Retinal pigment epithelial cell (primary cell): ENCODE data around the gene TMEM39B.
"Not testable (repeated sequence)": the region's sequence is repeated elsewhere in the genome, so short reads cannot be mapped to it uniquely, and the experiment has no call there.

Experiments used
- DNase-seq: peaks from one replicate; pipeline ENCODE4 v3.0.0-alpha.2; 2010; ENCODE audit warnings: low read depth
- H3K4me3 ChIP-seq: 2 replicates; pipeline ENCODE4 v1.5.1; 2011; ENCODE audit warnings: mild to moderate bottlenecking, low read length, control low read depth, moderate library complexity
- TF ChIP-seq, protein P1 (sequence below): conservative IDR thresholded peaks from 2 replicates; pipeline ENCODE4 v1.5.1; 2011; ENCODE audit warnings: low read depth, low read length, control low read depth, inconsistent platforms

The TMEM39B gene

DNA sequence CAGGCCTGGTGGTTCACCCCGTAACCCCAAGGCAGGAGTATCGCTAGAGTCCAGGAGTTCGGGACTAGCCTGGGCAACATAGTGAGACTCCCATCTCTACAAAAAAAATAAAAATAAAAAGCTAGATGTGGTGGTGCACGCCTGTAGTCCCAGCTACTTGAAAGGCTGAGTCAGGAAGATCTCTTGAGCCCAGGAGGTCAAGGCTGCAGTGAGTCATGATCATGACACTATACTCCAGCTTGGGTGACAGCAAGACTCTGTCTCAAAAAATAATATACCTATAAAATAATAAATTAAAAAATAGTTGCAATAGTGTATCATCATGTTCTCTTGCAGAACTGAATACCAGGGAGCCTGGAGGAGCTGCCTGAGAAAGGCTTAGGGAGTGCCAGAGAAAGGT, 19.9 kb upstream of the TMEM39B start:
- TF ChIP-seq, protein P1, sequence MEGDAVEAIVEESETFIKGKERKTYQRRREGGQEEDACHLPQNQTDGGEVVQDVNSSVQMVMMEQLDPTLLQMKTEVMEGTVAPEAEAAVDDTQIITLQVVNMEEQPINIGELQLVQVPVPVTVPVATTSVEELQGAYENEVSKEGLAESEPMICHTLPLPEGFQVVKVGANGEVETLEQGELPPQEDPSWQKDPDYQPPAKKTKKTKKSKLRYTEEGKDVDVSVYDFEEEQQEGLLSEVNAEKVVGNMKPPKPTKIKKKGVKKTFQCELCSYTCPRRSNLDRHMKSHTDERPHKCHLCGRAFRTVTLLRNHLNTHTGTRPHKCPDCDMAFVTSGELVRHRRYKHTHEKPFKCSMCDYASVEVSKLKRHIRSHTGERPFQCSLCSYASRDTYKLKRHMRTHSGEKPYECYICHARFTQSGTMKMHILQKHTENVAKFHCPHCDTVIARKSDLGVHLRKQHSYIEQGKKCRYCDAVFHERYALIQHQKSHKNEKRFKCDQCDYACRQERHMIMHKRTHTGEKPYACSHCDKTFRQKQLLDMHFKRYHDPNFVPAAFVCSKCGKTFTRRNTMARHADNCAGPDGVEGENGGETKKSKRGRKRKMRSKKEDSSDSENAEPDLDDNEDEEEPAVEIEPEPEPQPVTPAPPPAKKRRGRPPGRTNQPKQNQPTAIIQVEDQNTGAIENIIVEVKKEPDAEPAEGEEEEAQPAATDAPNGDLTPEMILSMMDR = no peak
- DNase-seq = no peak
- no peak overlapping the region for H3K4me3 ChIP-seq

GRCh38 chr1:32055416-32055815, 17.3 kb upstream of the TMEM39B start:
- H3K4me3 ChIP-seq = no peak overlapping the region
- DNase-seq = no peak
- TF ChIP-seq, protein P1 = no peak

- TF ChIP-seq, protein P1 = no peak
- DNase-seq = no peak
- H3K4me3 ChIP-seq = no peak overlapping the region
Observed at GRCh38 chr1:32056598-32056997, 16.1 kb upstream of the TMEM39B start.

- H3K4me3 ChIP-seq = no peak overlapping the region
- DNase-seq = no peak
- TF ChIP-seq, protein P1 = no peak
Observed at GRCh38 chr1:32060914-32061313, 11.8 kb upstream of the TMEM39B start.

DNA sequence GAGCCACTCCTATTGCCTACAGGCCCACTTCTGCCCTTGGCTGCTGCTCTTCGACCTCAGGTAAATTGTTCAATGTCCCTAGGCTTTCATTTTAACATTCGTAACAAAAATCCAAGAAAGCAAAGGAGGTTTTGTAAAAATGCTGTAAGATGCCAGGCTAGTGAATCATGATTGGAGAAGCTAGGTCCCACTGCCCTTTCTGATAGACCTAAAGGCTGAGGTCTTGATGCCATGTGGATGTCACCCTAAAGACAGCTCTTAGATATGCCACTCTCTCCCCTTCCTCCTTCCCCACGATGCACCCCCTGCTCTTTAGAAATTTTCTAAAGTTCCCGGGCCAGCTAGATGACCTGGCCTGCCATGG, 9.9 kb upstream of the TMEM39B start:
- no peak overlapping the region for H3K4me3 ChIP-seq
- TF ChIP-seq, protein P1 = no peak
- no peak for DNase-seq

DNA sequence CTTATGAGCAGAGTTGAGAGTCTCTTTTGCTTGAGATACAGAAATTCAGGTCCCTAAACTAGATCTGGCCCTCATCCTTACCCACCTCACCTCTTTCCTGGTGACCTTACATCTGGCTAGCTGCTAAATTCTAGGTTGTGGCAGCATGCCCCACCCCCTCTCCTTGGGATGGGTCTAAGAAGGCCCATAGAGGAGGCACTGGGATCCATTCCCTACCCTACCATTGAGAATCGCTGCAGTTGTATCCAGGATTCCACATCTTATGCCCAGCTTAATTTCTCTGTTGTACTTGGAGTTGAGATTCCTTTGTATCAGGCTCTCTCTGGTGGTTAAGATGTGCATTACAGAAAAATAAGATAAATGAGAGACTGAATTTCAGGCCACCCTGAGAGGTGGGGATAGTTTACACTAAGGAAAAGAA, 9.5 kb upstream of the TMEM39B start:
- TF ChIP-seq, protein P1 = peak; percentile 59
- DNase-seq = no peak
- no peak overlapping the region for H3K4me3 ChIP-seq

- H3K4me3 ChIP-seq = not testable (repeated sequence)
Observed at GRCh38 chr1:32065613-32066488, 6.9 kb upstream of the TMEM39B start.

DNA sequence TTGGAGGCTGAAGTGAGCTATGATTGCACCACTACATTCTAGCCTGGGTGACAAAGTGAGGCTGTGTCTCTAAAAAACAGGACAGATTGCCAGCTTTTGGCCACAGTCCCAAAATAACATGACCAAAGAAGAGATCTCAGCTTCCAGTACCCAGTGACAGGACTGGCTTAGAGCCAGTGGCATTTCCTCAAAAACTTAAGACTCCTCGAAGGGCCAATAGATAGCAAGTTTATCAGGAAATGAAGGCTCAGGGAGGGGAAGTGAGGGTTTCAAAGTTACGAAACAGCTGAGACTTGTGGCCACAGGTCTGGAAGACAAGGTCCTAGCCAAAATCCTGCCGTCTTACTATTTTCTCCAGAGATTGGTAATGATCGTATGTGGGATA, 6.3 kb upstream of the TMEM39B start:
- H3K4me3 ChIP-seq = no peak overlapping the region
- TF ChIP-seq, protein P1 = no peak
- peak; percentile 32 for DNase-seq

More at GRCh38 chr1:32065613-32066488, 6.9 kb upstream of the TMEM39B start:
- not testable (repeated sequence) for DNase-seq
